Activated naive CD4-positive, alpha-beta T cell treated with anti-CD3 and anti-CD28 coated beads, Interleukin-2, amount 50 U/mL, for 24 hours (primary cell): ENCODE results near the gene LCA5L.

Experiments
- H3K27ac Mint-ChIP-seq: one replicate; pipeline ENCODE4 v1.8.0; 2021; ENCODE audit warnings: mild to moderate bottlenecking, mixed read lengths
- H3K27me3 Mint-ChIP-seq: one replicate; pipeline ENCODE4 v1.8.0; 2021; ENCODE audit warnings: mixed read lengths
- H3K36me3 Mint-ChIP-seq: one replicate; pipeline ENCODE4 v1.8.0; 2021; ENCODE audit warnings: mixed read lengths
- H3K4me1 Mint-ChIP-seq: one replicate; pipeline ENCODE4 v1.8.0; 2021; ENCODE audit warnings: mixed read lengths
- H3K4me3 Mint-ChIP-seq: one replicate; pipeline ENCODE4 v1.8.0; 2021; ENCODE audit warnings: mild to moderate bottlenecking, mixed read lengths
- H3K9me3 Mint-ChIP-seq: one replicate; pipeline ENCODE4 v1.8.0; 2021; ENCODE audit warnings: mixed read lengths

LCA5L gene

GRCh38 chr21:39456665-39457064, 11.1 kb upstream of the LCA5L start:
- peaks cover 2% of the 10 kb centered on the region for H3K36me3 Mint-ChIP-seq
- H3K27me3 Mint-ChIP-seq: no peaks in the 10 kb centered on the region
- H3K27ac Mint-ChIP-seq: no peak overlapping the region
- no peak overlapping the region for H3K4me3 Mint-ChIP-seq
- no peaks in the 10 kb centered on the region for H3K9me3 Mint-ChIP-seq
- no peaks in the 10 kb centered on the region for H3K4me1 Mint-ChIP-seq

- Mint-ChIP-seq H3K4me3 (no peak overlapping the region), H3K36me3 (peaks cover 2% of the 10 kb centered on the region), H3K27ac (no peak overlapping the region), H3K27me3 (no peaks in the 10 kb centered on the region), H3K4me1 (no peaks in the 10 kb centered on the region), H3K9me3 (no peaks in the 10 kb centered on the region)
Measured at GRCh38 chr21:39454949-39455668, 9.5 kb upstream of the LCA5L start.

GRCh38 chr21:39453571-39454179, 8.1 kb upstream of the LCA5L start:
- H3K36me3 Mint-ChIP-seq: no peaks in the 10 kb centered on the region
- H3K9me3 Mint-ChIP-seq: no peaks in the 10 kb centered on the region
- H3K4me1 Mint-ChIP-seq: no peaks in the 10 kb centered on the region
- no peak overlapping the region for H3K4me3 Mint-ChIP-seq
- H3K27me3 Mint-ChIP-seq: no peaks in the 10 kb centered on the region
- H3K27ac Mint-ChIP-seq: no peak overlapping the region

GRCh38 chr21:39452970-39453342, 7.4 kb upstream of the LCA5L start:
- Mint-ChIP-seq H3K4me1 (no peaks in the 10 kb centered on the region), H3K4me3 (no peak overlapping the region), H3K36me3 (no peaks in the 10 kb centered on the region), H3K9me3 (no peaks in the 10 kb centered on the region), H3K27me3 (no peaks in the 10 kb centered on the region), H3K27ac (no peak overlapping the region)

- Mint-ChIP-seq H3K4me1 (no peaks in the 10 kb centered on the region), H3K27me3 (no peaks in the 10 kb centered on the region), H3K4me3 (no peak overlapping the region), H3K36me3 (no peaks in the 10 kb centered on the region), H3K27ac (no peak overlapping the region), H3K9me3 (no peaks in the 10 kb centered on the region)
Measured at GRCh38 chr21:39452207-39452969, 6.8 kb upstream of the LCA5L start.

GRCh38 chr21:39451332-39452206, 6.0 kb upstream of the LCA5L start, which contains the start of gene SH3BGR:
SH3BGR (plus strand) TSS chr21:39451970; CDS start chr21:39452097, 127 bp downstream.
- H3K27me3 Mint-ChIP-seq: no peaks in the 10 kb centered on the region
- H3K4me1 Mint-ChIP-seq: peaks cover 2% of the 10 kb centered on the region
- H3K27ac Mint-ChIP-seq: no peak within 1 kb of the TSS
- H3K4me3 Mint-ChIP-seq: no peak within 1 kb of the TSS
- no peaks in the 10 kb centered on the region for H3K36me3 Mint-ChIP-seq
- H3K9me3 Mint-ChIP-seq: no peaks in the 10 kb centered on the region

GRCh38 chr21:39447264-39447663, 1.7 kb upstream of the LCA5L start:
- peaks cover 3% of the 10 kb centered on the region for H3K27me3 Mint-ChIP-seq

GRCh38 chr21:39444421-39445180, 977 bp downstream of the LCA5L start:
- no peaks in the 10 kb centered on the region for H3K36me3 Mint-ChIP-seq
- H3K27ac Mint-ChIP-seq: peak overlapping the region; percentile 93
- H3K4me3 Mint-ChIP-seq: peak overlapping the region; percentile 96
- H3K9me3 Mint-ChIP-seq: no peaks in the 10 kb centered on the region
- peaks cover 16% of the 10 kb centered on the region for H3K4me1 Mint-ChIP-seq
- H3K27me3 Mint-ChIP-seq: peaks cover 6% of the 10 kb centered on the region

More at GRCh38 chr21:39447264-39447663, 1.7 kb upstream of the LCA5L start:
- Mint-ChIP-seq H3K36me3 (no peaks in the 10 kb centered on the region), H3K4me3 (peak overlapping the region; percentile 44), H3K27ac (no peak overlapping the region), H3K4me1 (peaks cover 16% of the 10 kb centered on the region), H3K9me3 (no peaks in the 10 kb centered on the region)

GRCh38 chr21:39441502-39442475, 3.8 kb downstream of the LCA5L start:
- Mint-ChIP-seq H3K4me3 (no peak overlapping the region), H3K36me3 (no peaks in the 10 kb centered on the region), H3K27me3 (peaks cover 13% of the 10 kb centered on the region), H3K4me1 (peaks cover 16% of the 10 kb centered on the region), H3K27ac (no peak overlapping the region), H3K9me3 (no peaks in the 10 kb centered on the region)

GRCh38 chr21:39439232-39439631, 6.3 kb downstream of the LCA5L start:
- Mint-ChIP-seq H3K27ac (no peak overlapping the region), H3K36me3 (no peaks in the 10 kb centered on the region), H3K27me3 (peaks cover 13% of the 10 kb centered on the region), H3K9me3 (no peaks in the 10 kb centered on the region), H3K4me1 (no peaks in the 10 kb centered on the region), H3K4me3 (no peak overlapping the region)

- Mint-ChIP-seq H3K27ac (no peak overlapping the region), H3K9me3 (no peaks in the 10 kb centered on the region), H3K4me3 (no peak overlapping the region), H3K27me3 (peaks cover 12% of the 10 kb centered on the region), H3K36me3 (no peaks in the 10 kb centered on the region), H3K4me1 (no peaks in the 10 kb centered on the region)
Measured at GRCh38 chr21:39434950-39435349, 10.6 kb downstream of the LCA5L start.

GRCh38 chr21:39430954-39431353, 14.6 kb downstream of the LCA5L start:
- Mint-ChIP-seq H3K4me3 (no peak overlapping the region), H3K27me3 (peaks cover 4% of the 10 kb centered on the region), H3K27ac (no peak overlapping the region), H3K36me3 (no peaks in the 10 kb centered on the region), H3K4me1 (no peaks in the 10 kb centered on the region), H3K9me3 (no peaks in the 10 kb centered on the region)

- Mint-ChIP-seq H3K27ac (no peak overlapping the region), H3K9me3 (no peaks in the 10 kb centered on the region), H3K4me1 (no peaks in the 10 kb centered on the region), H3K27me3 (peaks cover 4% of the 10 kb centered on the region), H3K36me3 (no peaks in the 10 kb centered on the region), H3K4me3 (no peak overlapping the region)
Measured at GRCh38 chr21:39430457-39430856, 15.1 kb downstream of the LCA5L start.

GRCh38 chr21:39430016-39430415, 15.6 kb downstream of the LCA5L start:
- Mint-ChIP-seq H3K9me3 (no peaks in the 10 kb centered on the region), H3K27me3 (peaks cover 4% of the 10 kb centered on the region), H3K4me3 (no peak overlapping the region), H3K36me3 (no peaks in the 10 kb centered on the region), H3K27ac (no peak overlapping the region), H3K4me1 (no peaks in the 10 kb centered on the region)
